Ovary (tissue), 9 donors: ENCODE measurements around the gene FGD2. TPM values are rescaled to one million over a fixed set of nuclear protein-coding genes. Genes with fewer than 3 reads are reported as not detected.
A peak's percentile ranks its signal among the peaks of the same experiment; 100 is the strongest.

ENCODE experiments used
- DNase-seq, 5 donors: peaks; one replicate each; pipeline ENCODE4 v3.0.0-alpha.2; 2019 to 2020
- H3K27ac ChIP-seq, 2 donors: fragments of 200-600 bp; one replicate each; pipeline versions ENCODE4 v1.5.1 to v1.8.0; 2019 to 2022
- H3K27me3 ChIP-seq: fragments of 200-600 bp; one replicate; pipeline ENCODE4 v1.8.0; 2022
- H3K36me3 ChIP-seq: fragments of 200-600 bp; sonication (generic); one replicate; pipeline ENCODE4 v1.5.1; 2019
- H3K4me1 ChIP-seq: one replicate; pipeline ENCODE4 v1.8.1; 2013; ENCODE audit warnings: mild to moderate bottlenecking, moderate library complexity; ENCODE audit not compliant: insufficient read depth
- H3K4me3 ChIP-seq: fragments of 200-600 bp; sonication (generic); one replicate; pipeline ENCODE4 v1.5.1; 2017
- H3K9me3 ChIP-seq, 2 donors: fragments of 200-600 bp in 1 of 2; sonication (generic) in 1 of 2; one replicate each; pipeline versions ENCODE4 v1.5.1 to v1.8.1; 2013 to 2019; ENCODE audit warnings: mild to moderate bottlenecking in 1 of 2, moderate library complexity in 1 of 2
- EP300 ChIP-seq: sonication (generic); formaldehyde crosslinking; IDR thresholded peaks from one replicate; pipeline ENCODE4 v1.6.1; 2017; ENCODE audit warnings: antibody characterized with exemption
- POLR2A ChIP-seq: fragments of 450-650 bp; IDR thresholded peaks from one replicate; pipeline ENCODE4 v1.6.1; 2017; ENCODE audit warnings: antibody characterized with exemption, mild to moderate bottlenecking, moderate library complexity
- WGBS, 3 donors: extraction: QIAGEN DNeasy Blood & Tissue Kit in 1 of 3; methylation state at CpG; one replicate each; pipeline versions ENCODE4 v1.1.5 to v1.1.7; 2013 to 2017; 5-methylcytosine and 5-hydroxymethylcytosine counted together
- intact Hi-C, 4 donors: fragments of 100-400 bp; cut with DNase I; formaldehyde crosslinking; loops; one replicate each; pipeline versions ENCODE4 v1.11.0 to v1.15.1; 2022 to 2023
- polyA plus RNA-seq, 2 donors: library from polyadenylated mRNA; stranded (reverse); fragments of 200-250 nt in 1 of 2; fragments of 350-450 nt in 1 of 2; fragmentation: Illumina TruSeq in 1 of 2; extraction: RNeasy Lipid Tissue Mini Kit (QIAGEN cat#74804) in 1 of 2; gene quantifications; one replicate each; pipeline ENCODE4 v1.2.3, GENCODE V29; 2013 to 2014
- total RNA-seq, 7 donors: library from RNA; depleted of rRNA in 2 of 7; stranded (reverse); fragments of >200 nt in 2 of 7; fragmentation: NEBNext Ultra II Directional in 3 of 7; extraction: Animal tissue kit (Norgen Biotek cat#: 25700) in 3 of 7; gene quantifications; one replicate each; pipeline versions ENCODE4 v1.1.0 to v1.2.4, GENCODE V29; 2016 to 2023
- TF ChIP-seq, protein P1 (sequence below), 3 donors: fragments of 450-650 bp in 2 of 3; fragments of 200-600 bp in 1 of 3; IDR thresholded peaks; one replicate each; pipeline versions ENCODE4 v1.5.1 to v1.8.0; 2016 to 2022; ENCODE audit warnings: antibody characterized with exemption in 3 of 3, mild to moderate bottlenecking in 1 of 3
- donor health status: DM: no; HTN: no; CAD: no; lungs with moderate emphysema.
- donor health status: DM: no; HTN: no; CAD: no.
- donor health status: Bipolar disorder and iron deficiency.
- donor health status: DM: yes; HTN: yes; CAD: no.
- donor health status: DM: no; HTN: no; CAD: no.
- donor health status: DM: yes; HTN: yes; CAD: no.

The FGD2 gene
- total and polyA plus RNA-seq, 9 donors = 2.3 to 13.6 (median 4.1) TPM

GRCh38 chr6:37029249-37029971, 24.0 kb downstream of the FGD2 start:
- intact Hi-C loops = loop anchor here in 3 of 4 donors (2.0 to 5.0 kb wide), 3 partner anchors 179 to 183 kb away; no protein-coding TSS in a partner anchor
- TF ChIP-seq, protein P1, sequence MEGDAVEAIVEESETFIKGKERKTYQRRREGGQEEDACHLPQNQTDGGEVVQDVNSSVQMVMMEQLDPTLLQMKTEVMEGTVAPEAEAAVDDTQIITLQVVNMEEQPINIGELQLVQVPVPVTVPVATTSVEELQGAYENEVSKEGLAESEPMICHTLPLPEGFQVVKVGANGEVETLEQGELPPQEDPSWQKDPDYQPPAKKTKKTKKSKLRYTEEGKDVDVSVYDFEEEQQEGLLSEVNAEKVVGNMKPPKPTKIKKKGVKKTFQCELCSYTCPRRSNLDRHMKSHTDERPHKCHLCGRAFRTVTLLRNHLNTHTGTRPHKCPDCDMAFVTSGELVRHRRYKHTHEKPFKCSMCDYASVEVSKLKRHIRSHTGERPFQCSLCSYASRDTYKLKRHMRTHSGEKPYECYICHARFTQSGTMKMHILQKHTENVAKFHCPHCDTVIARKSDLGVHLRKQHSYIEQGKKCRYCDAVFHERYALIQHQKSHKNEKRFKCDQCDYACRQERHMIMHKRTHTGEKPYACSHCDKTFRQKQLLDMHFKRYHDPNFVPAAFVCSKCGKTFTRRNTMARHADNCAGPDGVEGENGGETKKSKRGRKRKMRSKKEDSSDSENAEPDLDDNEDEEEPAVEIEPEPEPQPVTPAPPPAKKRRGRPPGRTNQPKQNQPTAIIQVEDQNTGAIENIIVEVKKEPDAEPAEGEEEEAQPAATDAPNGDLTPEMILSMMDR (IDR thresholded peaks at IDR 0.05) = peak; percentile 55 to 68 (median 66)
- no peak for TF ChIP-seq EP300
- no peaks in the 10 kb centered on the region for H3K9me3 ChIP-seq
- no peaks in the 10 kb centered on the region for H3K36me3 ChIP-seq
- H3K27me3 ChIP-seq = no peaks in the 10 kb centered on the region
- no peaks in the 10 kb centered on the region for H3K4me1 ChIP-seq
- DNase-seq = peak; percentile 56 to 74 (median 64)
- WGBS, 3 donors = 57 to 64% (median 60%) methylated on average over 4 of the region's 4 CpGs
- H3K27ac ChIP-seq = no peak overlapping the region
- H3K4me3 ChIP-seq = no peak overlapping the region

DNA sequence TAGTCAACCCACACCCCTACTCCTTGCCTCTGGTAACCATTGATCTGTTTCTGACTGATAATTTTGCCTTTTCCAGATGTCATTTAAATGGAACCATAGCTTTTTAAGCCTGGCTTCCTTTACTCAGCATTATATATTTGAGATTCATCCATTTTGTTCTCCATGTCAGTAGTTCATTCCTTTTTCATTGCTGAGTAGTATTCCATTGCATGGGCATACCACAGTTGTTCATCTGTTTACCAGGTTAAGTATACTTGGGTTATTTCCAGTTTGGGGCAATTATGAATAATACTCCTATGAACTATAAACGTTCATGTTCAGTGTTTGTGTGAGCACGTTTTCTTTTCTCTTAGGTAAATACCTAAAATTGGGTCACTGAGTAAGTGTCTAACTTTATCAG, 25.1 kb downstream of the FGD2 start:
- H3K36me3 ChIP-seq = no peaks in the 10 kb centered on the region
- H3K9me3 ChIP-seq = no peaks in the 10 kb centered on the region
- no peak for TF ChIP-seq POLR2A
- no peak for TF ChIP-seq EP300
- TF ChIP-seq, protein P1 (IDR thresholded peaks at IDR 0.05) = no peak
- H3K27ac ChIP-seq = no peak overlapping the region
- WGBS, 3 donors = 82 to 90% (median 84%) methylated on average over 2 of the region's 2 CpGs
- H3K27me3 ChIP-seq = no peaks in the 10 kb centered on the region
- no peak overlapping the region for H3K4me3 ChIP-seq
- intact Hi-C loops = no loop called here
- DNase-seq = no peak
- no peaks in the 10 kb centered on the region for H3K4me1 ChIP-seq

GRCh38 chr6:37032239-37032638, 26.8 kb downstream of the FGD2 start:
- Histone ChIP-seq H3K4me1 (no peaks in the 10 kb centered on the region), H3K9me3 (no peaks in the 10 kb centered on the region), H3K27ac (no peak overlapping the region), H3K4me3 (no peak overlapping the region), H3K27me3 (no peaks in the 10 kb centered on the region), H3K36me3 (no peaks in the 10 kb centered on the region)
- intact Hi-C loops = no loop called here
- DNase-seq = no peak
- 78 to 86% (median 82%) methylated on average over 7 of the region's 7 CpGs for WGBS, 3 donors
- no peak for TF ChIP-seq EP300
- no peak for TF ChIP-seq POLR2A
- TF ChIP-seq, protein P1 (IDR thresholded peaks at IDR 0.05) = no peak

DNA sequence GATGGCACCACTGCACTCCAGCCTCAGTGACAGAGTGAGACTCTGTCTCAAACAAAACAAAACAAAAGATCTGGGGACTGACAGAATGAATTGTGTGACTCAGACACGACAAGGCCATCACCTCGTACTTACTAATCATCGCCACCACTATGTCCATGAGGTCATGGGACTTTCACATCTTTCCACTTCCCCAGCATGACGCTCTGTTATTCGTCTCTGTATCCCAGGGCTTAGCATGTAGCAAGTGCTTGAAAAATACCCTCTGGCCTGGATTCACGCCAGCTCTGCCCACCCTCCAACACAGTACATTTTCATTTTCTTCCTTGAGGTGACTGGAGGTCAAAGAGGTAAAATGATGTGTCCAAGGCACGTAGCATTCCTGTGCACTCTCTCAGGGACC, 27.8 kb downstream of the FGD2 start:
- TF ChIP-seq EP300 = no peak
- TF ChIP-seq, protein P1 (IDR thresholded peaks at IDR 0.05) = no peak
- TF ChIP-seq POLR2A = no peak
- 86 to 93% (median 90%) methylated on average over 7 of the region's 7 CpGs for WGBS, 3 donors
- H3K36me3 ChIP-seq = no peaks in the 10 kb centered on the region
- no peaks in the 10 kb centered on the region for H3K9me3 ChIP-seq
- no peaks in the 10 kb centered on the region for H3K27me3 ChIP-seq
- no peak overlapping the region for H3K4me3 ChIP-seq
- DNase-seq = no peak
- H3K4me1 ChIP-seq = no peaks in the 10 kb centered on the region
- H3K27ac ChIP-seq = no peak overlapping the region
- intact Hi-C loops = no loop called here
